Cardiac muscle cell (in vitro differentiated cells and primary cell): ENCODE measurements around the gene INAFM1. TPM values are rescaled to one million over a fixed set of nuclear protein-coding genes. Genes with fewer than 3 reads are reported as not detected.

Experiments
- DNase-seq, 2 donors: peaks; one replicate each; pipeline versions ENCODE4 v3.0.0 to v3.0.0-alpha.2; 2010 to 2017; ENCODE audit warnings: low read depth in 1 of 2, low spot score in 1 of 2
- H3K27ac ChIP-seq: fragments of 200-600 bp; sonication (generic); 2 replicates; pipeline ENCODE4 v1.5.1; 2016
- H3K27me3 ChIP-seq: fragments of 200-600 bp; sonication (generic); 2 replicates; pipeline ENCODE4 v1.6.0; 2016; ENCODE audit warnings: control low read depth
- H3K36me3 ChIP-seq: fragments of 200-600 bp; sonication (generic); 2 replicates; pipeline ENCODE4 v1.5.1; 2016; ENCODE audit warnings: control low read depth
- H3K4me1 ChIP-seq: fragments of 200-600 bp; sonication (generic); 2 replicates; pipeline ENCODE4 v1.8.1; 2017; ENCODE audit warnings: low read depth, mild to moderate bottlenecking, mixed run types
- H3K4me3 ChIP-seq: fragments of 200-600 bp; sonication (generic); 2 replicates; pipeline ENCODE4 v1.5.1; 2016; ENCODE audit warnings: mild to moderate bottlenecking
- H3K9me3 ChIP-seq: fragments of 200-600 bp; sonication (generic); 2 replicates; pipeline ENCODE4 v1.5.1; 2017; ENCODE audit warnings: low read depth, mild to moderate bottlenecking, control low read depth
- CTCF ChIP-seq: IDR thresholded peaks from 2 replicates; pipeline ENCODE4 v1.5.1; 2012; ENCODE audit warnings: low read depth, mild to moderate bottlenecking, low read length
- polyA plus RNA-seq: library from polyadenylated mRNA; unstranded; fragments of >200 nt; fragmentation: Nextera tagmentation; extraction: Ambion mirVana; gene quantifications from 2 replicates; pipeline ENCODE4 v1.2.1, GENCODE V29; 2016
- total RNA-seq: library from RNA; depleted of rRNA; stranded (reverse); fragments of >200 nt; gene quantifications from 2 replicates; pipeline ENCODE4 v1.2.3, GENCODE V29; 2016

Gene INAFM1
- total RNA-seq = 1.5 and 4.8 TPM in 2 replicates
- polyA plus RNA-seq = 2.8 and 5.8 TPM in 2 replicates

DNA sequence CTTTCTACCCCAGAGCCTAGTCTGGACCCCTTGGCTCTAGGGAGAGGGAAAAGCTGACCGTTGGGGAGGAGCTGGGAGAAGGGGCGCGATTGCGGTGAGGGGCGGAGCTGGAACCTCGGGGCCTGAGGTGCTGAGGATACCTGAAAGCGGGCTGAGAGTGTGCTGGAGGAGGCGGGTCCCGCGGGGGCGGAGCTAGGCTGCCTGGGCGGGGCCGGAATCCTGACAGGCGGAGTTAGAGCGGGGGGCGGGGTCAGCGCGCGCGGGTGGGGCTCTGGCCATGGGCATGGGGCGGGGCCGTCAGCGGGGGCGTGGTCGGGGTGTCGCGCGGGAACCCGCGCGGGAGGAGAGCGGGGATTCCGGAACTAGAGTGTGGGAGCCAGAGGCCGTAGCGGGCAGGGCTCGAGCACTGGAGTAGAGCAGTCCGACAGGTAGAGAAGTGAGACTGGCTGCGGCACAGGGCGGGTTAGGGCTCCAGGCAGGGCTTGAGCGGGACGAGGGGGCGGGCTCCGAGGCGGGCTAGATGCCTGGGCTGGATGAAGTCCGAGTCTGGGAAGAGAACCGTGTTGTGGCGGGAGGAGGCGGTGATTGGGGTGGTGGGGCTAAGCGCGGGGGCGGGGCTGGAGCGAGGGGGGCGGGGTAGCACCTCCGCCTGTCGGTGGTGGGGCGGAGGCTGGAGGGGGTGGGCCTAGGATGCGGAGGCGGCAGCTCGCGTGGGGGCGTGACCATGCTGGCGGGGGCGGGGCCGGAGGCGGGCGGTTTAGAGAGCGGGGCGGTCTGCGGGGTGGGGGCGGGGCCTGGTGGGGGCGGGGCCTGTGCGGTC, at the start of gene INAFM1:
Gene INAFM1, plus strand, starts transcription at position 815 of the 820 bp plus-strand sequence. CDS start 35 bp downstream, outside the sequence.
- Histone ChIP-seq H3K27me3 (no peaks in the 10 kb centered on the region), H3K9me3 (no peaks in the 10 kb centered on the region), H3K27ac (peak within 1 kb of the TSS; percentile 84), H3K4me3 (peak within 1 kb of the TSS; percentile 69), H3K4me1 (no peaks in the 10 kb centered on the region), H3K36me3 (no peaks in the 10 kb centered on the region)
- TF ChIP-seq CTCF = no peak
- DNase-seq = peak; percentile 96 to 97

- peak; percentile 93 to 96 for DNase-seq
- Histone ChIP-seq H3K4me1 (peaks cover 20% of the 10 kb centered on the region), H3K4me3 (peak overlapping the region; percentile 51), H3K27ac (peak overlapping the region; percentile 95), H3K27me3 (no peaks in the 10 kb centered on the region), H3K36me3 (peaks cover 6% of the 10 kb centered on the region), H3K9me3 (no peaks in the 10 kb centered on the region)
- peak; percentile 6 for TF ChIP-seq CTCF
These were observed 48.8 kb upstream of the INAFM1 start for GRCh38 chr19:47225746-47226425.

- H3K27ac ChIP-seq = peak overlapping the region; percentile 95
- H3K36me3 ChIP-seq = no peaks in the 10 kb centered on the region
- TF ChIP-seq CTCF = no peak
- H3K4me3 ChIP-seq = peak overlapping the region; percentile 51
- peak; percentile 32 to 80 for DNase-seq
- peaks cover 20% of the 10 kb centered on the region for H3K4me1 ChIP-seq
- no peaks in the 10 kb centered on the region for H3K9me3 ChIP-seq
- H3K27me3 ChIP-seq = no peaks in the 10 kb centered on the region
These were observed 48.0 kb upstream of the INAFM1 start for GRCh38 chr19:47226426-47227351.

DNA sequence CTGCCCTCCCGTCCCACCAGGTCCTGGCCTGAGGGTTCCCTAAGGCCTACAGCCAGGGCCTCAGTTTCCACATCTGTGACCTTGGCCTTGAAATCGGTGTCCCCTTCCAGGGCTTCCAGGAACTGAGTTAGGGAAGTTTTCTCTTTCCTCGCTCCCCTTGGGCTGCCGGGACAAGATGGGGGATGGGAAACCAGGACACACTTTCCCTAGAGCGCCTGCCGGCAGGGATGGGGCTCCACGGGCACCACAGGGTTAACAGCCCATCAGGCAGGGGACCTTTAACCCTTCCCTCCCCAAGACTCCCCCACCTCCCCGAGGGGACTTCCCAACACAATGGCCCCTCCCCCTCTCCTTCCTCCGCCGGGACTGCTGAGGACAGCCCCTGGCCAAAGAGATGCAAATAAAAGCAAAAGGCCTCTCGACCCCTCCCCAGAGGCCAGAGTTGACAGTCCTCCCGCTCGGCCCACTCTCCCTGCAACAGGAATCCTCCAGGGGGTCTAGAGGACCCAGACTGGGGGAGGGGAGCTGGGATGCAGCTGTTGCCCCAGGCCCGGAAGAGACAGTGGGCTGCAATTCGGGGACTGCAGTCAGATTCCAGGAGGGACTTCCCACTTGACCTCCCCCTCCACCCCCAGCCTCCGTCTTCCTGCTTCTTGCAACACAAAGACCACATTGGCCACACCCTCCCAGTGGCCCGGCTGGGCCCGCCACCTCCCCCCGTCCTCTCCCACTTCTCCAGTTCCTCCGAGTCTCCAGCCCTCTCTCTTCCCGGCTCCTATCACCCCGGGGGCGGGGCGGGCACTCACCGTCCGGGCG, 47.1 kb upstream of the INAFM1 start:
- Histone ChIP-seq H3K36me3 (no peaks in the 10 kb centered on the region), H3K27ac (peak overlapping the region; percentile 95), H3K4me3 (peak overlapping the region; percentile 19), H3K9me3 (no peaks in the 10 kb centered on the region), H3K4me1 (peaks cover 20% of the 10 kb centered on the region), H3K27me3 (no peaks in the 10 kb centered on the region)
- no peak for TF ChIP-seq CTCF
- DNase-seq = peak; percentile 82 to 98
